NCI-H460 (cell line): Measurements from ENCODE around the gene LAMB3. TPM values are rescaled to one million over a fixed set of nuclear protein-coding genes. Genes with fewer than 3 reads are reported as not detected.

Experiments
- DNase-seq: peaks from one replicate; pipeline ENCODE4 v3.0.0-alpha.2; 2016; ENCODE audit warnings: low read depth; ENCODE audit errors: extremely low read depth
- total RNA-seq: library from RNA; depleted of rRNA; stranded (reverse); fragments of >200 nt; shearing (Covaris generic); gene quantifications from 2 replicates; pipeline ENCODE4 v1.2.3, GENCODE V29; 2014

Gene LAMB3
- total RNA-seq, 1 experiment from 2014 or later = 19.1 TPM

DNA sequence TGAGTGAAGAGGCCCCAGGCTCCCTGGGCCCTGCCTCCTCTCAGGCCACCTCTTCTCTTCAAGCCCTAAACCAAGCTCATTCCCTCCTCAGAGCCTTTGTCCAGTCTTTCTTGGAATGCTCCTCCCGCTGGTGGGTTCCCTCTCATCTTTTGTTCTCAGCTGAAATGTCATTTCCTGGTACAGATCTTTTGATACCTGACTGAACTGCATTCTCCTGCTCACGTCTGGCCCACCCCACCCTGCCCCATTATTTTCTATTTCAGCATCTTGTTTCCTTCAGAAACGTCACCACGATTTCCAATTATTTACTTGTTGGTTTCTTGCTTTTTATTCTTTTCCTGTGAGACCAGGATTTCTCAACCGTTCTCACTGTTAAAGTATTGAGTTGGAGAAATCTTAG, 16.4 kb downstream of the LAMB3 start:
- DNase-seq = no peak

- no peak for DNase-seq
These were observed 18.1 kb downstream of the LAMB3 start for GRCh38 chr1:209634005-209634737.

DNA sequence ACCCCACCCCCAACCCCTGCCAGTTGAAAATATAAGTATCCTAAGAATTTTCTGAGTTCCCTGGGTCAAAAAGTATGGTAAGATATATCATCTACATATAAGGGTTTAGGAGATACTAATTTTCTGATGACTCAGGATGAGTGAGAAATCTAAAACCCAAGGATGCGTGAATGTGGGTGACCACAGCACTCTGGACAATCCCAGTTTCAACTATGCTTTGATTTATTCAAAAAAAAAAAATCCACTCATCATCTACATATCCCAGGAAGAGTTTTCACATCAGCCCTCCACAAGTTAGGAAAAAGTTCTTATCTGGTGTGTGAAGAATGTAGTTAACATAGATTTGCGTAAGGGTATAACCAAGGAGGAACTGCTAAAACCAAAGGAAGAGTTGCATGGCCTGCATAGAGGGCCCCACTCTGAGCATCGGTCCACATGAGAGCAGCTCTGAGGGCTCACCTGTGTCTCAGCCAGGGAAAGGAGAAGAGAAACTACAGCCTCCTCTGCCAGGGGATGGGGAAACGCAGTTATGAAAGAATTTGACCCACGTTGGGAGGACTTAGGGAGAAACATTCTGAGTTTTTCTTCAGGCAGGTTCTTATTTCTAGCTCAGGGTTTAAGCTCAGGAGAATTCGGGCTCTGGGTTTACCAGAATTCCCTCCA, 18.8 kb downstream of the LAMB3 start:
- no peak for DNase-seq

DNA sequence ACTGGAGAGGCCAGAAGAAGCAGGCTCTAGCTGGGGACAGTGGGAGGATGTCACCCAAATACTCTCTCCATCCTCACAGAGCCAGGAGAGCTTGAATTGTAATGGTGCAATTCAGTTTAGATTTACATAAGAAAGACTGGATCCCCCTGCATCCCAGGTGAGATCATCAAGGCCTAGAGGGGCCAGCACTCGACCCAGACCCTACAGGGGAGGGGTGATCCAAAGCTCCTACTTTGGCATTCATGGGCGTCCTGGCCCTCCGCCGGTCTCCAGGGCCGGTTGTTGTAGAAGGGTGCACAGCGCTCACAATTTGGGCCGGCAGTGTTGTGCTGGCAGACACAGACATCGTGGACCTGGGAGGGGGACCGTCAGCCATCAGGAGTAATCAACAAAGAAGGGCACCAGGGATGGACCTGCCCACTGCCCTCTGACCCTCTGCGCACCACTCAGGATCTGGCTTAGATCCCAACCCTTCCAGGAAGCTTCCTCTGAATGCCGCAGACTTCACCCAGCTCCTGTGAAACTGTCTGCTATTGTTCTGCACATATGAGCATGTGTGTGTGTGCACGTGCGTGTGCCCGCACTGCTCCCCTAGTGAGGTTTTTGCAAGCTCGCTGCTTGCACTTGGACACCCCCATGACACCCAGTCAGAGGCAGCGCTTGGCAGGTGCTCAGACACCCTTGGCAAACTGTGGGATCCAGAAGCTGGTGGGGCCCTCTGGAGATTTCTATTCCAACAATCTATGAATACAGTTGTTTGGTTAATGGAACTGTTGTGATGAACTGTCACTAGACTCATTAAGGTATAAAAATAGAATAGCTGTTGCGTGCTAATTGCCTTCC, 21.6 kb downstream of the LAMB3 start:
- DNase-seq = no peak

- no peak for DNase-seq
These were observed 22.4 kb downstream of the LAMB3 start for GRCh38 chr1:209629621-209630382.

DNA sequence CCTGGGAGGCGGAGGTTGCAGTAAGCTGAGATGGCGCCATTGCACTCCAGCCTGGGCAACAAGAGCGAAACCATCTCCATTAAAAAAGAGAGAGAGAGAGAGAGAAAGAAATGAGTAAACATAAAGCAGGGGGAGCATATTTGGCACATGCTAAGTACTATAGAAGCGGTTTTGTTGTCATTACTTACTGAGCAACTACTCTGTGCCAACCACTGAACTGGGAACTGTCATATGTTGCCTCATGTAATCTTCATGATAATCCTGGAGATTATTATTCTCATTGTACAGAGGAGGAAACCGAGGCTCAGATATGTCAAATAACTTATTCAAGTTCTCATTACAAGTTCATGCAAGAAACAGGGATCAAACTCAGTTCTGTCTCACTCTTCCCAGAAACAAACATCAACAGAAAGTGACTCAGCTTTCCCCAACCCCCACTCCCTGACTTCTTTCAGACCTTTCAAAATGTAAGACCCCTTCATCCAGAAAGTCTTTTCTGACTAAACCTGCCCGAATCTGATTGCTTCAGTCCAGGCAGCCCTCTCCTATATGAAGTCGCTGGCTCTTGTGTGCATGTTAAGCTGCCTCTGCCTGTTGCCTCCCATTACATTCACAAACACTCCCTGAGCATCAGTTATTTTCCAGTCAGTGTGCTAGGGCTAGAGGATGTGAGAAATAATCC, 23.5 kb downstream of the LAMB3 start:
- DNase-seq = no peak

- peak; percentile 69 for DNase-seq
These were observed 24.5 kb downstream of the LAMB3 start for GRCh38 chr1:209627732-209628196.

GRCh38 chr1:209627027-209627731, 25.0 kb downstream of the LAMB3 start:
- DNase-seq = no peak

DNA sequence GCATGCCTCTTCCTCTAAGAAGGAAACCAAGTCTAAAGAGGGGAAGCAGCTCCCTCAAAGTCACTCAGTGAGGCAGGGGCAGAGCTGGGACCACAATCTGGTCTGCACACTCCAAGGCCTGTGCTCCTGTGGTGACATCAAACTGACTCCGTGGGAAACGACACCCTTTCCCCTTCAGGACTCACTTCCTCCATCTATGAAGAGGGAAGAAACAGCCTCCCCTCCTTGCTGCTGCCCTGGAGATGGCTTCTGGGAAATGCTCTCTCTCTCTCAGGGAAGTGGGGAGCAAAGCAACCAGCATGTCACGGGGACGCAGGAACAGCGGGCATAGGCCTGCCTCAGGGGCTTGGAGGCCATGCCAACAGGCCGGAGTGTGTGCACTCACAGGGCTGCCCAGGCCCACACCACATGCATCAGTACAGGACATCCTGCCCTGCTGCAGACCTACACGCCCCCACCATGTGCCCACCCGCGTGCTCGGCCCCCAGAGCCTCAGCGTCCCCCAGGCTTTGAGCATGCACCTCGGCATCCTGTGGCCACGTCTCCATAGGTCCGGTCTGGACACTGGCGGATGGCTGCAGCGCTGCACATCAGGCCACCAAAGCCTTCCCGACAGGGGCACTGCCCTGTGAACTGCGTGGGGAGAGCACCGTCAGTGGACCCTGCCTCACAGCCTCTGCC, 25.7 kb downstream of the LAMB3 start:
- DNase-seq = no peak

GRCh38 chr1:209625791-209626285, 26.4 kb downstream of the LAMB3 start:
- DNase-seq = no peak

DNA sequence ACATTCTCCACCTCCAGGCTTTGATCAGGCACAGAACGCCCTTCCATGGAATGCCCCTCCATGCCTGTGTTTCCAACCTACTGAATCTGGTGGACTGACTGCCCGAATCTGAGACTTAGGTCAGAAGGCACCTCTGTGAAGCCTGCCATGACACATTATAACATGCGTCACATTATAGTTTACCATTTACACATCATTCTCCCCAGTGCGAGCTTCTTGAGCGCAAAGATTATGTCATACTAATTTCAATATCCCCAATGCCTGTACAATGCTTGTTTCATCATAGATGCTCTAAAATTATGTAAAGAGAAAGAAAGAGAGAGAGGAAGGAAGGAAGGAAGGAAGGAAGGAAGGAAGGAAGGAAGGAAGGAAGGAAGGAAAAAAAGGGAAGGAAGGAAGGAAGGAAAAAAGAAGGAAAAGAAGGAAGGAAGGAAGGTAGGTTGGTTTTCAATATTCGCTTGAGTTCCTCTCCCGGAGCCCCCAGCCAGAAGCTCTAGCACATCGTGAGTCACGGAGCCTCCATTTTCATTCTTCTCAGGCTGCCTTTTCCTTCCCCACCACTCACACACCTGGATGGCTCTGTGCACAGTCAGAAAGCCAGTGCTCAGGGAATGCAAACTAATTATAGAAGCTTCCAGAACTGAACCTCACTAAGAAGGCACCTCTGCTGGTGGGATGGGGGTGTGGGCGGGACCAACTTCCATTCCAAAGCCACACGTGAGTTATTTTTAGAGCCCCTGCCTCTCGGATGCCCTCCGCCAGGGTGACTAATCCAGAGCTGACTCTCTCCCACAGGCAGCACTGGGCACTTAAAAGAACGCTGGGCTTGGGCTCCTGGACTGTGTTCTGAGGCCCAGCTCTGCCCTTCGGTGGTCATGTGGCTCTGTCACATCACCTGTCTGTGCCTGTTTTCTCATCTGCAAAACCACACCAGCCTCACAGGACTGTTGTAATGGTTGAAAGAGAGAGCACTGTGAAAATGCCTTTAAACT, 27.4 kb downstream of the LAMB3 start:
- no peak for DNase-seq

- no peak for DNase-seq
These were observed 29.1 kb downstream of the LAMB3 start for GRCh38 chr1:209622841-209623829.

GRCh38 chr1:209621741-209622655, 30.2 kb downstream of the LAMB3 start:
- DNase-seq = no peak

DNA sequence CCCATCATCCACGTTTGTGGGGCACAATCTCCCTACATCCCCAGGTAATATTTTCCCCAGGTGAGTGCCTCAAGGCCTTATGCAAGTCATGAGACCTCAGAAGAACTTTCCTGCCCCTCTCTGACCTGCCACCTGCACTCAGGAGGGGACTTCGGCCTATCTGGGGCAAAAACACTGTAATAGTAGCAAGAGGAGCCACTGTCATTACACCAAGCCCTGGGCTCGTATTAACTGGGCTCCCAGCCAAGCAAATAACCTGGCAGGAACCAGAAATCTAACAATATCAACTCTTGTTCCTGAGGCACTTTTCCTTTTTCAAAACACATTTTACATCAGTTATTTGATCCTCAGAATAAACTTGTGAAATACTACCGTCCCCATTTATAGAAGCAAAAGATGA, 30.9 kb downstream of the LAMB3 start:
- DNase-seq = no peak

DNA sequence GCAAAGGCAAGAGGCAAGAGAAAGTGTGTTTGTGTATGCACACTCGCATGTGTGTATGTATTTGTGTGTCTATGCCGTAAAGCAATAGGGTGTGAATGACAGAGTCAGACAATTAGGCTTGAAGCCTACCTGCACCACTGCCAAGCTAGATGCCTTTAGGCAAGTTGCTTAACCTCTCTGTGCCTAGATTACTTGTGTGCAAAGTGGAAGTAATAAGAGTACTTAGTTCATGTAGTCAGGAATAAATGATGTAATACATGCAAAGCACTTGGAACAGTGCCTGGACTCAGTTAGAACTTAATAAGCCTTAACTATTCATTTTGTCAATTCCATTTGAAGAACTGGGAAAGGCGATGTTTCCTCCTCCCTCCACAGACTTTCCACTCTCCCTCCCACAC, 31.7 kb downstream of the LAMB3 start:
- no peak for DNase-seq
